SK-N-MC (cell line): Measurements from ENCODE around the gene GSTA3.
"Not testable (repeated sequence)": the region's sequence is repeated elsewhere in the genome, so short reads cannot be mapped to it uniquely, and the experiment has no call there.

ENCODE experiments used
- DNase-seq: peaks from one replicate; pipeline ENCODE4 v3.0.0-alpha.2; 2011; ENCODE audit warnings: low read depth, low spot score
- H3K27ac ChIP-seq: fragments of 200-600 bp; sonication (generic); 2 replicates; pipeline ENCODE4 v1.5.1; 2016; ENCODE audit warnings: mixed run types
- H3K36me3 ChIP-seq: fragments of 200-600 bp; sonication (generic); 2 replicates; pipeline ENCODE4 v1.6.1; 2017; ENCODE audit warnings: antibody characterized with exemption, low read length, mixed read lengths; ENCODE audit not compliant: insufficient read depth
- H3K4me3 ChIP-seq: fragments of 200-600 bp; sonication (generic); 2 replicates; pipeline ENCODE4 v1.5.1; 2016
- H3K9ac ChIP-seq: fragments of 200-600 bp; sonication (generic); 2 replicates; pipeline ENCODE4 v1.8.0; 2017; ENCODE audit warnings: mixed run types, mixed read lengths; ENCODE audit not compliant: insufficient read length
- H3K9me3 ChIP-seq: fragments of 200-600 bp; sonication (generic); 2 replicates; pipeline ENCODE4 v1.6.1; 2017; ENCODE audit warnings: low read depth, mild to moderate bottlenecking, antibody characterized with exemption, low read length, moderate library complexity, mixed read lengths
- EZH2 ChIP-seq: fragments of 200-600 bp; sonication (generic); IDR thresholded peaks from one replicate; pipeline ENCODE4 v1.6.1; 2017; ENCODE audit warnings: antibody characterized with exemption
- FOXP2 ChIP-seq: optimal IDR thresholded peaks from 2 replicates; pipeline ENCODE3; 2011; ENCODE audit warnings: mild to moderate bottlenecking, moderate library complexity; ENCODE audit not compliant: insufficient read depth; ENCODE audit errors: extremely low read length, control extremely low read depth
- POLR2AphosphoS5 ChIP-seq: IDR thresholded peaks from 2 replicates; pipeline ENCODE4 v1.6.1; 2012; ENCODE audit warnings: mild to moderate bottlenecking, low read depth, low read length, borderline replicate concordance

GSTA3 gene

DNA sequence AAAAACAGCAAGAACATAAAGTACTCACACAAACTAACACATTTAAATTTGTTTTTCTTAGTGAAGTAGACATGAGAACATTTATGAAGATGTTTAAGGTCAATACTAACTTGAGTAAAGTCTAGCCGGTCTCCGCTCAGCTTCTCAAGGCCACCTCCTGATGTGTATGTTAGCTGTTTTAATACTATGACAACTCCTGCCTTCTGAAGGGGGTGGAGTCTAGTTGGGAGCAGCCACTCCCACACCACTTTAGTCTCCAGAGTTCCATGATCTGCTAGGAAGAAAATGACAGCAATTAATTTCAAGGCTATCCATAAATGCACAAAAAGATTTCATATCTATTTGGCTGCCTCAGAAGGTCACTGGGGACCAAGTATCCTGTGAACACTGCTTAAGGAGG is at the start of gene GSTA3:
TSS of gene GSTA3 (minus strand) at position 168 of the 400 bp plus-strand sequence. CDS start 3,864 bp downstream, outside the sequence.
- TF ChIP-seq POLR2AphosphoS5 (no peak), EZH2 (no peak), FOXP2 (no peak)
- Histone ChIP-seq H3K36me3 (no peaks in the 10 kb centered on the region), H3K9me3 (no peaks in the 10 kb centered on the region), H3K9ac (no peak within 1 kb of the TSS), H3K27ac (no peak within 1 kb of the TSS), H3K4me3 (no peak within 1 kb of the TSS)
- DNase-seq: no peak

DNA sequence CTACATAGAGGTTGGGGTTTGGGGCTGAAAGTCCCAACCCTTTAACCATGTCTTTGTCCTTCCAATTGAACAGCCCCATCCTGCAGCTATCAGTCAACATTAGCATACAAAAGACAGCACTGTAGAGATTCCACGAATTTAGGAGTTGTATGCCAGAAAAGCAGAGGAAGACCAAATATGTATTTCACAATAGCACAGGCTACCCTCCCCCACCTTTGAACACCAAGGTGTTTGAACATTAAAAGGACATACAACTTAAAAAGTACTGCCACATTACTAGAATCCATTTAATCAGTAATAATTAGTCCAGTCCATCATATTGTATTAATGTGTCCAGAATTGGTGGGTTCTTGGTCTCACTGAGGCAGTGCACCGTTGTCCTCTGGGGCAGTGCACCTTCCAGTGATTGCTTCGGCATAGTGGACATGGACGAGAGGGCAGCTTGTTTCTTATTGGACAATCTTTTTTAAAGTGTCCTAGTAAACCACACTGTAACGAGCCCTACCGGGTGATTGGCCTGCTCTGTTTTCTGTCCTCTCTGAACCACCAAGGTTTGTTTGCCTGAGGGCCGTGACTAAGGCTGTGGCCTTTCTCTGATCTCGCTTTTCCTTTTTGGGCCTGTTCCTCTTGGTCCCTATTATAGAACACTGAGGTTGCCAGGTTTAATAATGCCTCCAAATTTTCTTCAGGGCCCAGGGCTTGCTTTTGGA is 49.2 kb upstream of the GSTA3 start:
- H3K9me3 ChIP-seq: no peaks in the 10 kb centered on the region
- no peaks in the 10 kb centered on the region for H3K36me3 ChIP-seq
- no peak overlapping the region for H3K27ac ChIP-seq
- TF ChIP-seq FOXP2 (no peak), EZH2 (no peak), POLR2AphosphoS5 (no peak)
- no peak overlapping the region for H3K9ac ChIP-seq
- DNase-seq: no peak
- no peak overlapping the region for H3K4me3 ChIP-seq

GRCh38 chr6:52955871-52956270 is 46.4 kb upstream of the GSTA3 start:
- H3K9me3 ChIP-seq: no peaks in the 10 kb centered on the region
- no peak for DNase-seq
- no peak for TF ChIP-seq POLR2AphosphoS5
- no peak for TF ChIP-seq FOXP2
- no peak for TF ChIP-seq EZH2
- no peak overlapping the region for H3K4me3 ChIP-seq
- H3K36me3 ChIP-seq: no peaks in the 10 kb centered on the region
- no peak overlapping the region for H3K27ac ChIP-seq
- H3K9ac ChIP-seq: no peak overlapping the region

DNA sequence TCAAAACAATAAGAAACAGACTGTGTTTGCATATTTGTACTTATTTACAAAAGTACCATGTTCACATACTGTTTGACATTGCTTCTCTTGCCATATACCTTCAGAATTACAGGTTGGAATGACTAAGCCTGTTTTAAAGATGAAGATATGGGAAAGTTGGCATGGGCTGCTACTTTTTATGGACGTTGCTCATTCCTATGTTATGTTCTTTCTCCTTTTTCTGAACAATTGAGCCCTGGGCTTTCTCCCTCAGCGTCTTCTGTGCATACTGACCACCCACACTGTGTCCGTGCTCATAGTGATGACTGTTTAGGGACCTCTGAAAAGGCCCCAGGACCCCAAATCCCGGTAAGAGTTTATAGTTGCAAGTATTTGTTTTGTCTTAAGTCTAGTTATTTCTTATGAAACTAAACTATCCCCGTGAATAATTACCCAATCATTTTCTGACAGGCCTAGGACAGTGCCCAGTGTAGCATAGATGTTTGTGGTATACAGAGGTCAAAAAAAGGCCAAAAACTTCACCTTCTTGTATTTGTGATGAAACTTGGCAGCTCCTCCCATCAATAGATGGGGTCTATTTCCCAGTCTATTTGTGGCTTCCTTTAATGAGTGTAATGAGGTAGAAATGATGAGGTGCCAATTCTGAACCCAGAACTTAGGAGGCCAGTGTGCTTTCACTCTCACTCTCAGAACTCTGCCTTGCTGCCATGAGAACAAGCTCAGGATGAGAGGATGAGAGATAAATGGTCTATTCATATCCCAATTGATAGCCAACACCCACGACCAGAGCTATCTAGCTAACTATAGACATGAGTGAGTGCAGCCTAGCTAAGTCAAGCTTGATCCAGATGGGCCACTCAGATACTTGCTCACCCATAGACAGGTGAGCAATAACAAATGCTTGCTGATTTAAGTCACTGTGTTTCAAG is 44.7 kb upstream of the GSTA3 start:
- DNase-seq: no peak

DNA sequence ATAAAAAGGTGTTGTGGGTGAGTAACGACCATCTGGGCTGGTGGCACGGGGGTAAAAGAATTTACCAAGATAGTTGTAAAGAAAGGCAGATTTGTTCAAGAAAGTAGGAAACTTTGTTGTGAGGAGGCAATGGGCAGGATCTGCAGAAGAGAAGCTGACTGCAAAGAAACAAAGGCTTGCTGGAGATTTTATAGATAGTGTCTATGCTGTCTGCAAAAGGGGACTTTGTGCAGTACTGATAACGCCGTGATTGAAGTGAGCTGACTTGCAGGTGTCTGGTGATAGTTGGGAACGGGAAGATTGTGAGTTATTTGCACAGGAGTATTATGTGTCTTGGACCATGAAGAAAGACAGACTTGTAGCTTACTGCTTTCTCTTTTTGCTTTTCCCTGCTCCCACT is 36.8 kb upstream of the GSTA3 start:
- no peaks in the 10 kb centered on the region for H3K36me3 ChIP-seq
- no peaks in the 10 kb centered on the region for H3K9me3 ChIP-seq
- no peak for DNase-seq
- TF ChIP-seq POLR2AphosphoS5 (no peak), EZH2 (no peak), FOXP2 (no peak)
- H3K9ac ChIP-seq: no peak overlapping the region
- H3K27ac ChIP-seq: no peak overlapping the region
- no peak overlapping the region for H3K4me3 ChIP-seq

More for the DNA sequence above, 44.7 kb upstream of the GSTA3 start:
- H3K9ac ChIP-seq: no peak overlapping the region
- no peak overlapping the region for H3K4me3 ChIP-seq
- no peaks in the 10 kb centered on the region for H3K9me3 ChIP-seq
- no peaks in the 10 kb centered on the region for H3K36me3 ChIP-seq
- no peak for TF ChIP-seq POLR2AphosphoS5
- TF ChIP-seq FOXP2: no peak
- no peak for TF ChIP-seq EZH2
- no peak overlapping the region for H3K27ac ChIP-seq

DNA sequence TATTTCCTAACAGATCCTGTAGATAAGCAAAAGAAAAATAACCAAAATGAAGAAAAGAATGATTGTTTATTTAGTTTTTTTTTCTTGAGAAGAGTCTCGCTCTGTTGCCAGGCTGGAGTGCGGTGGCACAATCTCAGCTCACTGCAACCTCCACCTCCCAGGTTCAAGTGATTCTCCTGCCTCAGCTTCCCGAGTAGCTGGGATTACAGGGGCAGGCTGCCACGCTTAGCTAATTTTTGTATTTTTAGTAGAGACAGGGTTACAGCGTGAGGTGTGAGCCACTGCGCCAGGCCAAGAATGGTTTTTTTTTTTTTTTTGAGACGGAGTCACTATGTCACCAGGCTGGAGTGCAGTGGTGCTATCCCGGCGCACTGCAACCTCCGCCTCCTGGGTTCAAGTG is 33.3 kb upstream of the GSTA3 start:
- not testable (repeated sequence) for H3K9me3 ChIP-seq, H3K4me3 ChIP-seq, H3K9ac ChIP-seq, H3K36me3 ChIP-seq, DNase-seq, H3K27ac ChIP-seq

DNA sequence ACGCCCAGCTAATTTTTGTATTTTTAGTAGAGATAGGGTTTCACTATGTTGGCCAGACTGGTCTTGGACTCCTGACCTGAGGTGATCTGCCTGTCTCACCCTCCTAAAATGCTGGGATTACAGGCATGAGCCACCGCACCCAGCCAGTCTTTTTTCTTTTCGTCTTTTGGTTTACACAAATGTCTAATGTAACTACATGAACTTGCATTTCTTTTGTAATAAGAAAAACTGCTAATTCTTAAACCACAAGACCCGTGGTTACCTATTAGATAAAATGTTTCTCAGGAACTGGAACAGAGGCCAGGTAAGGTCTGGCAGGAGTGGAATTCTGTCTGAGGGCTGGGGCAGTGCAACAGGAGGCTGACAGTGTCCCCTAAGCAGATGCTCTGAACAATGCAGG is 32.7 kb upstream of the GSTA3 start:
- no peaks in the 10 kb centered on the region for H3K36me3 ChIP-seq
- H3K9ac ChIP-seq: no peak overlapping the region
- H3K9me3 ChIP-seq: no peaks in the 10 kb centered on the region
- no peak for DNase-seq
- TF ChIP-seq FOXP2 (no peak), POLR2AphosphoS5 (no peak), EZH2 (no peak)
- H3K27ac ChIP-seq: no peak overlapping the region
- no peak overlapping the region for H3K4me3 ChIP-seq

- Histone ChIP-seq H3K9me3 (no peaks in the 10 kb centered on the region), H3K36me3 (no peaks in the 10 kb centered on the region), H3K4me3 (no peak overlapping the region), H3K27ac (no peak overlapping the region), H3K9ac (no peak overlapping the region)
- DNase-seq: no peak
- TF ChIP-seq FOXP2: no peak
- no peak for TF ChIP-seq POLR2AphosphoS5
- no peak for TF ChIP-seq EZH2
Observed at GRCh38 chr6:52937908-52938307, 28.4 kb upstream of the GSTA3 start.
